ENCODE measurements around the gene CYTH4. TPM values are rescaled to one million over a fixed set of nuclear protein-coding genes. Genes with fewer than 3 reads are reported as not detected.
"Not testable (repeated sequence)": the region's sequence is repeated elsewhere in the genome, so short reads cannot be mapped to it uniquely, and the experiment has no call there.

Gene CYTH4, protein sequence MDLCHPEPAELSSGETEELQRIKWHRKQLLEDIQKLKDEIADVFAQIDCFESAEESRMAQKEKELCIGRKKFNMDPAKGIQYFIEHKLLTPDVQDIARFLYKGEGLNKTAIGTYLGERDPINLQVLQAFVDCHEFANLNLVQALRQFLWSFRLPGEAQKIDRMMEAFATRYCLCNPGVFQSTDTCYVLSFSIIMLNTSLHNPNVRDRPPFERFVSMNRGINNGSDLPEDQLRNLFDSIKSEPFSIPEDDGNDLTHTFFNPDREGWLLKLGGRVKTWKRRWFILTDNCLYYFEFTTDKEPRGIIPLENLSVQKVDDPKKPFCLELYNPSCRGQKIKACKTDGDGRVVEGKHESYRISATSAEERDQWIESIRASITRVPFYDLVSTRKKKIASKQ
- total RNA-seq = 10 to 100 TPM; 33.1 to 42.8 TPM

DNA sequence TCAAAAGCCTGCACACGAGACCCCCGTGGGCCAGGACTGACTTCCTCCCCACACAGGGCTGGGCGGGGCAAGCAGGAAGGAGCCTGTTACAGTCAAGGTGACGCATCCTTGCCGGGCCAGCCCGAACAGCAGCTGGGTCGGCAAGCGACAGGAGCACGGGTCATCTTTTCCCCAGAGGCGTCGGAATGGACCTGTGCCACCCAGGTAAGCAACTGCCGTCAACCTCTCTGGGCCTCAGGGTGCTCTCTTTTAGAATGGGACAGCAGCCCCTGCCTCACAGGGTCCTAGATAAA is at the start of gene CYTH4:
CYTH4 (plus strand) TSS at position 124 of the 293 bp plus-strand sequence; CDS start at position 186, 62 bp downstream.
- Mint-ChIP-seq H3K36me3 (ENCODE audit: low read depth) (peaks cover 2% of the 10 kb centered on the region), H3K9me3 (ENCODE audit: low read depth) (no peaks in the 10 kb centered on the region), H3K27ac (peak within 1 kb of the TSS; percentile 98), H3K4me3 (peak within 1 kb of the TSS; percentile 82), H3K4me1 (peaks cover 60% of the 10 kb centered on the region), H3K27me3 (no peaks in the 10 kb centered on the region)
- DNase-seq (peak; percentile 93), ATAC-seq (peak; percentile 87)
- POLR2A ChIA-PET = interaction anchor here (0.6 to 1.3 kb wide), 3 partner anchors 9 to 67 kb away, joined by 3 to 4 read pairs (median 4); no protein-coding TSS in a partner anchor
- CTCF ChIA-PET = interaction anchor here (0.6 to 3.2 kb wide), 8 partner anchors 9 to 279 kb away, joined by 3 to 30 read pairs (median 5); no protein-coding TSS in a partner anchor
- intact Hi-C loops (cut with DNase I, micrococcal nuclease) = loop anchor here (2.0 kb wide), 3 partner anchors 16 to 160 kb away; no protein-coding TSS in a partner anchor

DNA sequence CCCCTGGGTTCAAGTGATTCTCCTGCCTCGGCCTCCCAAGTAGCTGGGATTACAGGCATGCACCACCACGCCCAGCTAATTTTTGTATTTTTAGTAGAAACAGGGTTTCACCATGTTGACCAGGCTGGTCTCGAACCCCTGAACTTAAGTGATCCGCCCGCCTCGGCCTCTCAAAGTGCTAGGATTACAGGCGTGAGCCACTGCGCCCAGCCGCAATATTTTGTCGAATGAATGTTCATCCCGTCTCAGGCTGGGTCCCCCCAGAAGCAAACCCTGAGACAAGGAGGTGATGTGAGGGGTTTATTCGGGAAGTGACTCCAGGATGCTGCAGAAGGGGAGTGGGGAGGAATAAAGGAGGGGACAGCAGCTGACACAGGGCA is 48.9 kb upstream of the CYTH4 start:
- H3K9me3 Mint-ChIP-seq (ENCODE audit: low read depth); ATAC-seq; DNase-seq; H3K27me3 Mint-ChIP-seq; intact Hi-C loops (cut with DNase I, micrococcal nuclease): not testable (repeated sequence)
- POLR2A ChIA-PET = interaction anchor here (0.6 kb wide), 1 partner anchor 673 kb away, joined by 7 read pairs; no protein-coding TSS in a partner anchor
- CTCF ChIA-PET = interaction anchor here (1.5 to 5.4 kb wide), 2 partner anchors 8 to 71 kb away, joined by 3 to 70 read pairs; partner anchors contain the start of gene RAC2
- Mint-ChIP-seq H3K4me1 (peaks cover 98% of the 10 kb centered on the region), H3K36me3 (ENCODE audit: low read depth) (peaks cover 89% of the 10 kb centered on the region), H3K27ac (peak overlapping the region; percentile 69), H3K4me3 (peak overlapping the region; percentile 92)

DNA sequence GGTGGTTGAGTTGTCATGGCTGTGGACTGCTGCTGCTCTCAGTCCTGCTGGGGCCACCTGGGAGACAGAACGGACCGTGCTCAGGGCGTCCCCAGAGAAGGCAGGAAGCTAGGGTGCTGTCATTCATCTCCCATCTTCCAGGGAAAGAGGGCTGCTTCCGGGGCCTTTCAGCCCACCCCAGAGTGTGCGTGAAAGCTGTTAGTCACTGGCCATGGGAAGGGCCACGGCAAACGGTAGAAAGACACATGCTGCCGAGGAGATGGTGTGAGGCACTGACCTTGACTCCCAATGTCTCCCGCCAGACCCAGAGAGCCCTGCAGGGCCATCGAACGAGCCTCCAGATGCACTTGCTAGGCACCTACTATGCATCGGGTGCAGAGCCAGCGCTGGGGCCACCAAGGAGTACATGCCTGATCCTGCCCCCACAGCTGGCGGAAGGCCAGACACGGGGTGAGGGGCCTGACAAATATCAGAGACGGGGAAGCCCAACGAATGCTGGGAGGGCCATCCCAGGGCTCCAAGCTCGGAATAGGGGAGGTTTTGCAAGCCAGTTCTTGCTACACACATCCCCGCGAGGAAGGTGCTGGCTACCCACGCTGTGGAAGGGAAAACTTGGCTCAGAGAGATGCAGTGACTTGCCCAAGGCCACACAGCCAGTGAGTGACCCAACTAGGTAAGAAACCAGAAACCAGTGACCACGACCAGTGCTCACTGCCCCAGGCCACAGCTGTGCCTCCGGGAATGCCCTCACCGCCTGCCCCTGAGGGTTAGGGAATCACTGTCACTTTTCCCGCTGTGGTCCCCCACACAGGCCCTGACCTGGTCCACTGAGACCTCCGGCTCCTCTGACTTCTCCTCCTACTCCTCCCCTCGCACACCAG is 48.3 kb upstream of the CYTH4 start:
- ChIA-PET POLR2A (interaction anchor here (0.6 kb wide), 2 partner anchors 62 to 673 kb away, joined by 3 to 7 read pairs; no protein-coding TSS in a partner anchor), CTCF (interaction anchor here (0.6 to 1.2 kb wide), 2 partner anchors 14 to 102 kb away, joined by 4 read pairs; no protein-coding TSS in a partner anchor)
- Mint-ChIP-seq H3K4me3 (peak overlapping the region; percentile 92), H3K27me3 (no peaks in the 10 kb centered on the region), H3K27ac (peak overlapping the region; percentile 94), H3K36me3 (ENCODE audit: low read depth) (peaks cover 89% of the 10 kb centered on the region), H3K4me1 (peaks cover 98% of the 10 kb centered on the region), H3K9me3 (ENCODE audit: low read depth) (no peaks in the 10 kb centered on the region)
- DNase-seq (peak; percentile 44), ATAC-seq (no peak)
- intact Hi-C loops (cut with DNase I, micrococcal nuclease) = no loop called here

DNA sequence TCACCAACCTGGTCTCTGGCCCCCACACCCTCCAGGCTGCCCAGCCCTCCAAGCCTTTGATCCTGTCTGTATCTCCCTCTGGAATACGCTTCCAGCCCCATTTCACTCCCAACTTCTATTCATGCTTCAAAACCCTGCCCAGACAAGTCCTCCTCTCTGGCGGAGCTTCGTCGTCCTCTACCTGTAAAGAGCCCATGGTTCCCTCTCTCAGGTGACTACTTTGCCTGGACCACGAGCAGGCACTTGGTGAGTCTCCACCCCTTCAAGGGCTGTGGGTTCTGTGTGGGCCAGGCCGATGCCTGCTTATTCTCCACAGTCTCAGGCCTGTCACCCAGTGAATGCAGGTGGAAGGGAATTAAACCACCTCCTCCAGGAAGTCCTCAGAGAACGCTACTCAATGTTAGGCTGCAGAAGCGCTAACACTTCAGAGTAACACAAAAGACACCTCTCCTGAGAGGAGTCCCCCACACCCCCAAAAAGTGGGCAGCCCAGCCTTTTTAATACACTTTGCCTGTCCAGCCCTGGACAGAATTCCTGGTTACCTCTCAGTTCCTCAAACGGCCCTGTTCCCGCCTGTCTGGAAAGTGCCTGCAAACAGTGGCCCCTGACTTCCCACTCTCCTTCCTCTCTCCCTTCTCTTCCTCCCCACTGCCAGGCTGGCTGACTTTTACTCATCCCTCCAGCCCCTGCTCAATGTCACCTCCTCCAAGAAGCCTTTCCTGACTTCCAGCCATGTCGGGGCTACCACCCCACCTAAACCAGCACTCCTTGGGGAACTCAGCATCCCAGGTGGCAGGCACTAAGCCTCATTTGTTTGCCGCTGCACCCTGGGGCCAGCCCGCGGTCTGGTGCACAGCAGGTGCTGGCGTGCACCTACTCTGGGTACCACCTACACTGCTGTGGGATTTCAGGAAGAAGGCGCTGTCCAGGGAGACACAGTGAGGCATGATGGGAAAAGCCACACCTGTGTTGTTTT is 47.3 kb upstream of the CYTH4 start:
- Mint-ChIP-seq H3K4me1 (peaks cover 98% of the 10 kb centered on the region), H3K36me3 (ENCODE audit: low read depth) (peaks cover 89% of the 10 kb centered on the region), H3K27me3 (no peaks in the 10 kb centered on the region), H3K4me3 (peak overlapping the region; percentile 92), H3K27ac (peak overlapping the region; percentile 94), H3K9me3 (ENCODE audit: low read depth) (no peaks in the 10 kb centered on the region)
- POLR2A ChIA-PET = no interaction called here
- no peak for ATAC-seq
- intact Hi-C loops (cut with DNase I, micrococcal nuclease) = no loop called here
- DNase-seq = peak; percentile 30
- CTCF ChIA-PET = interaction anchor here (0.6 to 1.2 kb wide), 2 partner anchors 16 to 101 kb away, joined by 4 read pairs; no protein-coding TSS in a partner anchor

DNA sequence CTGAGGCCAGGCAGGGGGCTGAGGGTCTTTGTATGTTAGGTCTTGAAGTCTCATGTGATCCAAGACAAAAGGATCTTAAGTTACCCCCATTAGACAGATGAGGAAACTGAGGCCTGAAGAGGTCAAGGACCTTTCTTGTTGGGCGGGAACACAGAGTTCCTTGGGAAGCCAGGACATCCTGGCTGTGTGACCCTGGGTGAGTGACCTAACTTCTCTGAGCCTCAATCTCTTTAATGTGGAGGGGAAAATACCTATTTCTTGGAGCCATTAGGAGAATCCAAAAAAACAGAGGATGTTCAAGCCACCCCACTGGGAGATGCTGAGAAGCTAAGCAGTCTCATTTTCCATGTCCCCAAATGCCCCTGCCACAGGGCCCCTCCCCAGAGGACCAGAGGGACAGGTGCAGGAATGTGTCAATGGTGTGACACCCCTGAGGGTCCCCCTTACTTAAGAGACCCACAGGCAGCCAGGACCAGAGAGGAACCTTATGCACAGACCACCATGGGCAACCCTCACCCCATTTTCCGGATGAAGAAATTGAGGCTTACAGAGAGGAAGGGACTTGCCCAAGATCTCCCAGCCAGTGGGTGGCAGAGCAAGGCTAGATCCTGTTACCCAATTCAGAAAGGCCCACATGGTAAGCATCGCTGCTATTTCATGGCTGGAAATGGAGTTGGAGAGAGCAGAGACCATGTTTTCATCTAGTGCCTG is 46.3 kb upstream of the CYTH4 start:
- H3K27me3 Mint-ChIP-seq = no peaks in the 10 kb centered on the region
- H3K4me1 Mint-ChIP-seq = peaks cover 99% of the 10 kb centered on the region
- no peak for ATAC-seq
- H3K9me3 Mint-ChIP-seq (ENCODE audit: low read depth) = no peaks in the 10 kb centered on the region
- H3K27ac Mint-ChIP-seq = peak overlapping the region; percentile 94
- peaks cover 96% of the 10 kb centered on the region for H3K36me3 Mint-ChIP-seq (ENCODE audit: low read depth)
- intact Hi-C loops (cut with DNase I, micrococcal nuclease) = no loop called here
- no peak for DNase-seq
- H3K4me3 Mint-ChIP-seq = peak overlapping the region; percentile 92
- POLR2A ChIA-PET = no interaction called here
- CTCF ChIA-PET = interaction anchor here (0.7 kb wide), 1 partner anchor 36 kb away, joined by 3 read pairs; no protein-coding TSS in a partner anchor

DNA sequence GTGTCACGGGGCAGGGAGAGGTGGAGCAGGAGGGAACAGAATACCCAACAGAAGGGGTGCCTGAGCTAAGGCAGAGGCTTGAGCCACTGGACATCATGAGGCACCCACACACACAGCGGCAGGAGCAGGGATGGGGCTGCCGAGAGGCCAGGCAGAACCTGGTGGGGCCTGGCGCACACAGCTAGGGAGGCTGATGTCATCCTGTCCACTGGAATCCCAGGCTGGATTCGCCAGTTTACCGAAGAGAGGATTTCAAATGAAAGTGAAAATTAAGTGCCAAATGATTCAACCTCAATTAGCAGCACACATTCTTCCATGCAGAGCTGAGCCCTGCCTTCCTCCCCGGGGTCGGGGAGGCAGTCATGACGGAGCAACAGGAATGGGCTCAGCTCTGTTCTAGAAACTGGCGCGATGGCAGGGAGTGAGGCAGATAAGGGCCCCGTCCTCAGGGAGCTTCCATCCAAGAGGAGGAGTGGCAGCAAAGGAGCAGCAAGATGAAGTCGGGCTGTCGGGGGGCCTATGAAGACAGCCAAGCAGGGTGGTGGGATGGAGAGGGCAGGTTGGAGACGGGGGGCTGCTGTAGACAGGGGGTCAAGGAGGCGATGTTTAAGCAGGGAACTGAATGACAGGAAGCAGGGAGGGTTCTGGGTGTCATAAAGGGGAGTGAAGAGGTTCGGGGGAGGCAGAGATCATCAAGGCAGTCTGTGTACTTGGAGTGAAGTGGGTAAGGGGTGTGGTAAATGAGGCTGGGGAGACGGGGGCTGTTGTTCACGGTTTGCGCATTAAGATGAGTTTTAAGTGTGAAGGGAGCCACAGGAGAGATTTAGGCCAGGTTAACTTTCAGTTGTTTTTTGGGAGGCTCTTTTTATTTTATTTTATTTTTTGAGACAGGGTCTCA is 44.7 kb upstream of the CYTH4 start:
- peak overlapping the region; percentile 92 for H3K4me3 Mint-ChIP-seq
- peak overlapping the region; percentile 94 for H3K27ac Mint-ChIP-seq
- H3K4me1 Mint-ChIP-seq = peaks cover 88% of the 10 kb centered on the region
- no peaks in the 10 kb centered on the region for H3K27me3 Mint-ChIP-seq
- CTCF ChIA-PET = interaction anchor here (0.6 to 16.2 kb wide), 8 partner anchors 7 to 118 kb away, joined by 3 to 187 read pairs (median 3); no protein-coding TSS in a partner anchor
- H3K9me3 Mint-ChIP-seq (ENCODE audit: low read depth) = no peaks in the 10 kb centered on the region
- intact Hi-C loops (cut with DNase I, micrococcal nuclease) = loop anchor here (1.0 to 2.0 kb wide), 4 partner anchors 7 to 39 kb away; no protein-coding TSS in a partner anchor
- POLR2A ChIA-PET = interaction anchor here (0.5 to 1.0 kb wide), 2 partner anchors 76 to 710 kb away, joined by 3 to 9 read pairs; no protein-coding TSS in a partner anchor
- peak; percentile 34 for DNase-seq
- no peak for ATAC-seq
- H3K36me3 Mint-ChIP-seq (ENCODE audit: low read depth) = peaks cover 96% of the 10 kb centered on the region

DNA sequence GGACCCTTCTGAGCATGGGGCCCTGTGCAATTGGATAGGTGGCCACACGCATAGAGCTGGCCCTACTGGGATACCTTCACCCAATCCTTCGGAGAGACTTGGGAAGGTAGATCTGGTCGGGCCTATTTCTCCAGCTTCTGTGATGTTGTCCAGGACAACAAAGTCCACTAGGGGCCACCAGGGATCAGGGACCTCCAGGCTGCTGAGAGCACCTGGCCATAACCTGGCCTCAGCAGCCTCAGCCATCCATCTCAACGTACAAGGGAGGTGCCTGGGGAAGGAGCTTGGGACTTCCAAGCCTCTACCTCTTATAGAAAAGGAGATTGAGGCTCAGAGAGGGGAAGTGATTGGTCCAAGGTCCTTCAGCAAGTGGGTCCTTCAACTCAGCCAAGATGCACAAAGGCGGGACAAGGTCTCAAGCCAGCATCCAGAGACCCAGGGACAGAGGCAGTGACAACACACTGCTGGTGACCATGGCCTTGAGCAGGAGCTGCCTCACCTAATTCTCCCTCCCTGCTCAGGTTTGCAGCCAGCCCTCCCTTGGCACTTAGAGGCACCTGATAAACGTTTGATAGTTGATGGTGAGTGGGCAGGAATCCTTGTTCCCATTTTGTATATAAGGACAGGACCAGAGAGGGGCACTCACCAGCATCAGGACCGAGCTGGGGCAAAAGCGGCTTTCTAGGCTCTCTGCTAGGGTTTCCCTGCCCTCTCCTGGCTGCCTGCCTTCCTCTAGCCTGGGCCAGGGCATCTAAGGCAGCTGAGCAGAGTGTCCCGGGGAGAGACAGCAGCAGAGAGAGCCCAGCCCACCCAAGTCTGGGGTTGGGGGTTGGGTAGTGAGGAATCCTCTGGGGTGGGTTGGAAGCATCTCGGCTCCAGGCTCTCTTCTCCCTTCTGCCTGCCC is 42.7 kb upstream of the CYTH4 start:
- H3K4me3 Mint-ChIP-seq = peak overlapping the region; percentile 92
- intact Hi-C loops (cut with DNase I, micrococcal nuclease) = loop anchor here (2.0 to 10.0 kb wide), 6 partner anchors 21 to 875 kb away; partner anchors contain the start of genes GCAT (in 1 of the 2) and LGALS1 (in 1 of the 2)
- H3K9me3 Mint-ChIP-seq (ENCODE audit: low read depth) = no peaks in the 10 kb centered on the region
- no peak for DNase-seq
- ChIA-PET CTCF (interaction anchor here (0.6 to 16.2 kb wide), 7 partner anchors 9 to 392 kb away, joined by 3 to 187 read pairs (median 4); partner anchors contain the start of gene KCTD17), POLR2A (interaction anchor here (0.7 to 1.4 kb wide), 4 partner anchors 10 to 116 kb away, joined by 3 to 4 read pairs (median 4); no protein-coding TSS in a partner anchor)
- peaks cover 92% of the 10 kb centered on the region for H3K36me3 Mint-ChIP-seq (ENCODE audit: low read depth)
- peaks cover 73% of the 10 kb centered on the region for H3K4me1 Mint-ChIP-seq
- no peaks in the 10 kb centered on the region for H3K27me3 Mint-ChIP-seq
- no peak for ATAC-seq
- peak overlapping the region; percentile 94 for H3K27ac Mint-ChIP-seq

DNA sequence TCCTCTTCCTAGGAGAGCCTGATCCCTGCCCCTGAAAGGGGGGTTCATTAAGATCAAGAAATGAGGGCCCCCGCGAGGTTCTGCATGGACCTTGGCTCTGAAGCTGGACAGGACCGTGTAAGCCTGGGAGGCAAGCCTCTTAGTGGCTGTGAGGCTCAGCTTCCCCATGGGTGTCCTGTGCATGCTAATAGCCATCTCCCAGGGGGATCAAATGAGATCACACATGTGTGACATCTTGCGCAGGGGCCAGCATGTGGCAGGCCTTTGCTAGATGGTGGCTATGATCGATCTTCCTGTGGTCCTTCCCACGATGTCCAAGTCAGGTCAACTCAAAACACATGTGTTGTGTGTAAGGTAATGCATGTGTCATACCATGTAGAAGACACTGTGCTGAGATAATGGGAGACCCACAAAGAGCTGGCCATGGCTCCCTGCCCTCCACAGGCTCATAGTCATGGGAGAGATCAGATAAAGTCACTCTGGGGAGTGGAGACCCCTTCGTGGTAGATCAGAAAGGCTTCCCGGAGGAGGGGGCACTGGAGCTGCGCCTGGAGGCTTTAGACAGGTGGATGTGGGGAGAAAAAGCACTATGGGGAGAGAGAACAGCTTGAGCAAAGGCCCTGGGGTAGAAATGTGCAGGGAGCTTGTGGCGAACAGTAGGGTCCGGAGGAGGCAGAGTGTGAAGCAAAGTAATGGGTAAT is 41.9 kb upstream of the CYTH4 start:
- ATAC-seq = no peak
- CTCF ChIA-PET = interaction anchor here (0.7 to 16.2 kb wide), 8 partner anchors 10 to 996 kb away, joined by 3 to 187 read pairs (median 4); no protein-coding TSS in a partner anchor
- Mint-ChIP-seq H3K27ac (peak overlapping the region; percentile 94), H3K4me3 (peak overlapping the region; percentile 92), H3K4me1 (peaks cover 73% of the 10 kb centered on the region), H3K36me3 (ENCODE audit: low read depth) (peaks cover 84% of the 10 kb centered on the region), H3K27me3 (no peaks in the 10 kb centered on the region), H3K9me3 (ENCODE audit: low read depth) (no peaks in the 10 kb centered on the region)
- POLR2A ChIA-PET = interaction anchor here (0.7 to 5.3 kb wide), 3 partner anchors 10 to 117 kb away, joined by 3 to 55 read pairs (median 4); no protein-coding TSS in a partner anchor
- intact Hi-C loops (cut with DNase I, micrococcal nuclease) = loop anchor here (5.0 to 10.0 kb wide), 4 partner anchors 78 to 876 kb away; partner anchors contain the start of genes GCAT (in 1 of the 2) and LGALS1 (in 1 of the 2)
- no peak for DNase-seq
